Fibroblast of the conjunctiva (primary cell): ENCODE data around the gene JMJD8.
A peak's percentile ranks its signal among the peaks of the same experiment; 100 is the strongest.

ENCODE experiments used
- DNase-seq: peaks from one replicate; pipeline ENCODE4 v3.0.0-alpha.2; 2010; ENCODE audit warnings: low read depth

JMJD8 gene, protein sequence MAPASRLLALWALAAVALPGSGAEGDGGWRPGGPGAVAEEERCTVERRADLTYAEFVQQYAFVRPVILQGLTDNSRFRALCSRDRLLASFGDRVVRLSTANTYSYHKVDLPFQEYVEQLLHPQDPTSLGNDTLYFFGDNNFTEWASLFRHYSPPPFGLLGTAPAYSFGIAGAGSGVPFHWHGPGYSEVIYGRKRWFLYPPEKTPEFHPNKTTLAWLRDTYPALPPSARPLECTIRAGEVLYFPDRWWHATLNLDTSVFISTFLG

DNA sequence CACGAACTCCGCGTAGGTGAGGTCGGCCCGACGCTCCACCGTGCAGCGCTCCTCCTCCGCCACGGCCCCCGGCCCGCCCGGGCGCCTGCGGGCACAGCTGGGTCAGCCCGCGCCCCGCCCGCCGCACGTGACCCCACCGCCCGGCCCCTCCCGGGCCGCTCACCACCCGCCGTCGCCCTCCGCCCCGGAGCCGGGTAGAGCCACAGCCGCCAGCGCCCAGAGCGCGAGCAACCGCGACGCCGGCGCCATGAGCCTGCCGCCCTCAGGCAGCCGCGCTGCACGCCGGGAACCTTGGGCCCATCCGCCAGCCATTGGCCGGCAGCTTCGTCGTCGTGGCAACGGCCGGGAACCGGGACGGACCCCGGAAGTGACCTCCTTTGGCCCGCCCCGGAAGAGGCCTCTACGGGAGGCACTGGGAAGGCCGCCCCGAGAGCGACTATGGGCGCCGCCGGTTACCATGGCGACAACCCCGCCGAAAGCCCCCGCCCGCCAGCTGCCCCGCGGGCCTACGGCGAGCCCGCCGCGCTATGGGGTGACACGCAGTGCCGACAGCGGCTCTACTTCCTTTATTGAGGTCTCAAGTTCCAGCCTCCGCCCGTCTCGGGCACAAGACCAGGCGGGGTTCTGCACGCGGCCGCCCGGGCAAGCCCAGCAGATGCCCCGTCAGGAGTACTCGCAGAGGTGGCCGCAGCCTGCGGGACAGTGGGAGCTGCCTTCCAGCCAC, at the start of gene JMJD8:
JMJD8 (minus strand) TSS at position 264 of the 724 bp plus-strand sequence; CDS start at position 249, 15 bp downstream.
- peak; percentile 90 for DNase-seq

DNA sequence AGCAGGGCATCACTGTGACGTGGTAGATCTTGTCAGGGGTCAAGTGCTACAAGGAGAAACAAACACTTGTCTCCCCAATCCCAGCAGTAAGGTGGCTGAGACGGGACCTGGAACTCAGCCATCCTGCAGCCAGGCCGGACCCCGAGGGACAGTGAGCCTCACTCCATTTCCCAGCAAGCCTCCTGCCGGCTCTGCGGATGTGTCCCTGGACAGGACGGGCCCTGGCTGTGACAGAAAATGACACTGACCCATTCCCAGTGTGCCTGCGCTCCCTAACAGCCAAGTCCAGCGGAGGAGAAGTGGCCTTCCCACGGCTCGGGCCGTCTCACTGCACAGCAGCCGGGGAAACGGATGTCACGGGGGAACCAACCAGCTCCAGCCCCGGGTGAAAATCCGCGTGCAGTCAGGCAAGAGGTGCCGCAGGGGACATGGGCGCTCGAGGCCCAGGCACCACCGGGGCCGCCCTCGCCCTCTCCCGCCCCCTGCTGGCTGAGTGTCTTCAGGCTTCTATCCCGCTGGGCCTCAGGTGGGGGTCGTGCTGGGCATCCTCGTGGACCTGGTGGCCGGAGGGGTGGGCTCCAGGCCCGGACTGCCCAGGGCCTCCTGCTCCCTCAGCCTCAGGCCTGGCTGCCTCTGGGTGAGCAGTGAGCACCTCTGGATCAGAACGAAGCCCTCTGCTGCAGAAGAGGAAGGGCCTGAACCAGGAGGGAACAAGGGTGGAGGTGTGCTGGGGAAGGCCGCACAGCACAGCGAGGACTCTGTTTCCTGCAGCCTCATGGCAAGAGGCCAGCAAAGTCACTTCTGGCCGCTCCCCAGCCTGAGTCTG, 49.5 kb upstream of the JMJD8 start:
- no peak for DNase-seq

DNA sequence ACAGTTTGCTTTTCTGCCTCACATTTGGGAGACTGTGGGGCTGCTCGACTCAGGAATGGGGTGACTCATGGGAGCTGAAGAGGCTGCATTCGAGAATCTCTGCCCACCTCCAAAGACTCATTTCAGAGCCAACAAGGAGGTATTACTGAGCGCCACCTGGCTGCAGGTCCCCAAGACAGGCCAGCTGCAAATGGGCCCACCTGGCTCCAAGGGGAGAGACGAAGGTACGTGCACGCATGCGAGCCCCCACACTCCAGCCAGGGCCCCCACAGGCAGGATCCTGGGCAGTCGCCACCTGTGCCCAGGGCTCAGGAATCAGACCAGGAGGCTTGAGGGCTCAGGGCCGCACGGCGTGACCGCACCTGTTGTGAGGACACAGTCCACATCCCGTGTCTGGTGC, 48.8 kb upstream of the JMJD8 start:
- no peak for DNase-seq

DNA sequence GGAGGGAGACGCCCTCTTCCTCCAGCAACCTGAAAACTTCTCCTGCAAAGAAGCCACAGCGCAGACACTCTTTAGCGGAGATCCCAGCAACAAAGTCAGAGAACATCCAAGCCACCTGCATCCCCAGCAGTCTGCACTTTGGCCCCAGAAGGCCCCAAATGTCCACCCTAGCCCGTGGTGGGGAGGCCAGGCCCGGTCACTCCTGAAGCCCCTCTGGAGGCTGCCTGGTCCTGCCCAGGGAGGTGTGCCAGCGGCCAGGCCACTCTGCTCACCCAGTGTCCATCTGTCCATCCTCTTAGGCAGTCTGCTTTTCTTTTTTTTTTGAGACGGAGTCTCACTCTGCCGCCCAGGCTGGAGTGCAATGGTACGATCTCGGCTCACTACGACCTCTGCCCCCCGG, 48.2 kb upstream of the JMJD8 start:
- no peak for DNase-seq

DNA sequence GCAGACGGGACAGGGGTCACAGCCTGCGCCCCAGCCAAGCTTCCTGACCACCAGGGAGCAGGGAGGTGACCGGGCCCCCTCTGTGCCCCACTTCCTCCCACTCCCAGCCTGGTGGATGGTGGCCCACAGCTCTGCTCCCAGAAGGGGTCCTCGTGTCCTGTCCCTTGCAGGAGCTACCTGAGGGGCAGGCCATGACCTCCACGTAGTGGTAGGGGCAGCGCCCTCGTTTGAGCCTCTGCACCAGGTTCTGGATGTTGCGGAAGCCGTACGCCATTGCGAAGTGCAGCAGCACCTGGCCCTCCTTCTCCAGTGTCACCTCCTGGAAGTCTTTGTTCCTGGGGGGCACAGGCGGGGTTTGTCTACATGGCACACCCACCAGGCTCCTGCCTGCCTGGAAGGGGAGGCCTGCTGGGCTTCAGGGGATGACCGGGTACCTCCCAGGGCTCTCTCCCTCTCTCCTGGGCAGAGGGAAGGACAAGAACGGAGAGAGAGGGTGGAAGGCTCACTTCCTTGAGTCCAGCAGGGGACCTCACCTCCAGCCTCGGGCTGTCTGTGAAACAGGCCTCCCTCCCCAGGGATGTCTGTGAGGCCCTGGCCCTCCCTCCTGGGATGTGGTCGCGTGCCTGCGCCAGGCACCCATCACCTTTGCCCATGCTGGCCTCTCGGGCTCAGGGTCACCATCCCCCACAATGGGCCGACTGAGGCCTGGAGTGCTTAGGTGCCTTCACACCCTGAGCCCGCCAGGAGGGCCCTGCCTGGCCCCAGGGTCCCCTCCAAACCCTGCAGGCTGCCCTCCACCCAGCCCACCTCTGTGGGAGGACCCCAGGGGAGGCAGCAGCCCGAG, 46.8 kb upstream of the JMJD8 start:
- no peak for DNase-seq

DNA sequence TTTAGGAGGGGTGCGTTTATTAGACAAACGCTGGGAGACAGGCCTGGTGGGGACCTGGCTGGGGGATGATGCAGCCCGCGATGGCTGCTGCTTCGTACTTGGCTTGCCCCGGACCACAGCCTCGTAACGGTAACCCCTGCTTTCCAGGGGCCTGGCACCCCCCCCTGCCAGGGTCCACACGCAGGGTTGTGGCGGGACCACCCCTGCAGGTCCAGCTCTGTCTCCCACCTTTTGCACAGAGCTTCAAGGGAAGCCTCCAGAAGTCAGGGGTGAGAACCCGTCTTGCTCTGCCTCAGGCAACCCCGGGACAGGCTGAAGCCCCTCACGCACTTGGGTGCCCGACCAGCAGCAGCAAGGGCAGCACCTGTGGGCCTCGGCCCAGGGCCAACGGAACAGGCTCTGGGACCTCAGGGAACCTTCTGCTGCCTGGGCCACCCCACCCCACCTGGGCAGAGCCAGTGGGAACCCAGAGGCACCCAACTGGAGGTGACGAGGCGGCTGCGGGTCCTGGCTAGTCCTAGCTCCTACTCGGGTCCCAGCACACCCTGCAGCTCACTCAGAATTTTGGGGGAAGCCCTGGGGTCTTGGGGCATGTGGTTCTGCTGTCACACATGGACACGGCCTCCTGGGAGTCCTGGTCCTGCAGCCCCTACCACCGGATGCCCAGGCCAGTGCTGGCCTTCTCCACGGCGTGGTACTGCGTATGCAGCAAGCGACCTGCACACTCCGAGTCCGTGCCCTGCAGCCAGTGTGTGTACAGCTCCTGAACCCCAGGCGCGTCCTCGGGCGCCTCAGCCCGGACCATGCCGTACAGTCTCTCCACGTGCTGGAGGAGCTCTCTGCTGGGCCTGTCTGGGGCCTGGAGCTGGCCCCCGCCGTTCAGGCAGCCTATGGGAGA, 45.9 kb upstream of the JMJD8 start:
- DNase-seq = no peak

DNA sequence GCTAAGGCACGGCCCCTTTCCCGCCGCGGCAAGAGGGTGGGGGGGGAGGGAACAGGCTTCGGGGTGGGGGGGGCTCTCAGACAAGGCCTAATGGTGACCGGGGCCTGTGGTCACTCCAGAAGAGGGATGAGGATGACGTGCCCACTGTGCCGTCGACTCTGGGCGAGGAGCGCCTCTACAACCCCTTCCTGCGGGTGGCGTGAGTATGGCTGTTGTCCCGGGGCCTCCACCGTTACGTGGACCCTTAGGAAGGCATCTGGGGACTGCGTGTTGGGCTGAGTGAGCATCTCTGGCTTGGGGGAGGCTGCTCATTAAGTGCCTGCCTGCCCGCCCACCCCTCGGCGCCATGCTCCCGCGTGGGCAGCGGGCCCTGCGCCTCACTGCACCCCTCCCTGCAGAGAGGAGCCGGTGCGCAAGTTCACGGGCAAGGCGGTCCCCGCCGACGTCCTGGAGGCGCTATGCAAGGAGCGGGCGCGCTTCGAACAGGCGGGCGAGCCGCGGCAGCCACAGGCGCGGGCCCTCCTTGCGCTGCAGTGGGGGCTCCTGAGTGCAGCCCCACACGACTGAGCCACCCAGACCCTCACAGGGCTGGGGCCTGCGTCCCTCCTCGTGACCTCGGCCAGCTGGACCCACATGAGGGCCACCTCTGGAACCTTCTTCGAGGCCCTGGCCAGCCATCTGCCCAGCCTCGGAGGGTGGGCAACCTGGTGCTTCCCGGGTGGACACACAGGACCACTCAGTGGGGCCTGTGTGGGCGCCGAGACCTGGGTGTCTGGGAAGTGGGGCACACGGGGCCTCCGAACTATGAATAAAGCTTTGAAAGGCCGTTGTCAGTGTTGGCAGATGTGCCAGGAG, 45.0 kb upstream of the JMJD8 start:
- no peak for DNase-seq

DNA sequence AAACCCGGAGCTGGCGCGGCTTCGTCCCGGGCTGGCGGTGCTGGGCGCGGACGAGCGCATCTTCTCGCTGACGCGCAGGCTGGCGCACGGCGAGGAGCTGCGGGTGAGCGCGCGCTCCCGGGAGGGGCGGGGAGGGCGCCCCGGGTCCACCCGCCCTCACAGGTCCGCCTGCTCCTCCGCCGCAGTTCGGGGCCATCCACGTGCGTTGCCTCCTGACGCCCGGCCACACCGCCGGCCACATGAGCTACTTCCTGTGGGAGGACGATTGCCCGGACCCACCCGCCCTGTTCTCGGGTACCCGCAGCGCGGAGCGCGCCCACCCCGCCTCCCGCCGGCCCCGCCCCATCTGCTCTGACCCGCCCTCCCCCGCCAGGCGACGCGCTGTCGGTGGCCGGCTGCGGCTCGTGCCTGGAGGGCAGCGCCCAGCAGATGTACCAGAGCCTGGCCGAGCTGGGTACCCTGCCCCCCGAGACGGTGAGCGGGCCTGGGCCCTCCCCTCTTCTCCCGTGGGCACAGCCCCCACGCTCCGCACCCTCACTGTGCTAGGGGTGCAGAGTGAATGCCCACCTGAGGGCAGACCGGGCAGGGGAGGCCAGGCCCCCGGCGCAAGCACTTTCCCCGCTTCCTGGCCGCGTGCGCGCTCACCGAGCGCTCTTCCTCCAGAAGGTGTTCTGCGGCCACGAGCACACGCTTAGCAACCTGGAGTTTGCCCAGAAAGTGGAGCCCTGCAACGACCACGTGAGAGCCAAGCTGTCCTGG, 44.2 kb upstream of the JMJD8 start:
- no peak for DNase-seq

DNA sequence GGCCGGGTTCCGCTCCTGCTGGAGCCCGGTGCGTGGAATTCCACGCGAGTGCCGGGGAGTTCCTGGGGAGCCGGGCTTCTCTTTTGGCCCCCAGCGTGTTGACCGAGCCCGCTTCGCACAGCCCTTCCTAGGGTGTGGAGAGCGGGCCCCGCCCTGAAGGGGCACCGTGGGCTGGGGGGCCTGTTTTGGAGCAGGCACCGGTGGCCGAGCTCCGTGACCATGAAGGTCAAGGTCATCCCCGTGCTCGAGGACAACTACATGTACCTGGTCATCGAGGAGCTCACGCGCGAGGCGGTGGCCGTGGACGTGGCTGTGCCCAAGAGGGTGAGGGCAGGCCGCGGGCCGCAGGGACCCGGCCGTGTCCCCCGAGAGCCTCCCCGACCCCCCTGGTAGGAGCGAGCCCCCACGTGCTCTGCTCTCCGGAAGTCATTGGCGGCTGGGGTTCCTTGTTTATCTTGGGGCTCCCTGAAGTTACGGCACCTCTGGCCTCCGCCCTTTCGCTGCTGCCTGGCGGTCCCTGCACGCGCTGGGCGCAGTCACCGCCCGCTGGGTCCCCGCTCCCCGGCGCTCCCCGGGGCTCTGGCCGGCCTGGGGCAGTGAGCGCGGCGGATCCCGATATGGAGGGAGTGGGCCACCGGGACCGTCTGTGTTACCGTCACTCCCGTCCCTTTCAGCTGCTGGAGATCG, 43.3 kb upstream of the JMJD8 start:
- DNase-seq = no peak

DNA sequence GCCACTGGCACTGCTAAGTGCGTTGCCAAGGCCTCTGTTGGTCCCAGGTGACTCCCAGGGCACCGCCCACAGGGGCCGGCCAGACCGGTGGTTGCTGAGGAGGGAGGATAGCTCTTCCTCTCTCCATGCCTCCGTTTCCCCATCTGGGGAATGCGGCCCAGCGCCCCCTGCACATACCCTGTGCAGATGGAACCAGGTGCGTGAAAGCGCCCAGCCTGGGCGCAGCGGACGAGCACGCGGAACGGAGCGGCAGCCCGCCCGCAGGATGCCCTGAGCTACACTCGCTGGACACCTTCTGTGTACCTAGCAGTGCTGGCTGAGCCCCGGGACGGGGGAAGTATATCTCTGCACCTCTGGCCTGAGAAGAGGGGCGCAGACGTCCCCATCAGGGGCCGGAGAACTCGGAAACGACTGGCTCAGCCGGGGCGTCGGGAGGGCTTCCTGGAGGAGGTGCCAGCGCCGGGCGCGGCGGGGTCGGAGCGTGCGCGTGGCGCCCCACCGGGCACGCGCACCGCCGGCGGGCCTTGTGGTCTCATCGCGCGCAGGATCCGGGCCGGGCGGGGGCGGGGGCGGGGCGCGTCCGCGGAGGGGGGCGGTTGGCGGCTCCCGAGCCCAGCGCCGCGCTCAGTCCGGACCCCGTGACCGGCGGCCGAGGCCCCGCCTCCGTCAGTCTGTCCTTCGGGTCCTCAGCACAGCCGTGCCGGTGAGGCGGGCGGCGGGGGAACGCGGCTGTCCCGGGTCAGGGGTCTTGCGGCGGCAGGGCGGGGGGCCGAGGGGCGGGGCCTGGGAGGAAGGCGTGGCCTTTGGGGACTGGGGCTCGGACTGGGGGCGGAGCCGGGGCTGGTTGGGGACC, 42.5 kb upstream of the JMJD8 start, which contains the start of the genes CCDC78 and HAGHL:
CCDC78 (minus strand) TSS at position 6 of the 853 bp plus-strand sequence. CDS start 76 bp downstream, outside the sequence.
HAGHL (plus strand) TSS at position 669 of the 853 bp plus-strand sequence. CDS start 404 bp downstream, outside the sequence.
- DNase-seq = no peak

DNA sequence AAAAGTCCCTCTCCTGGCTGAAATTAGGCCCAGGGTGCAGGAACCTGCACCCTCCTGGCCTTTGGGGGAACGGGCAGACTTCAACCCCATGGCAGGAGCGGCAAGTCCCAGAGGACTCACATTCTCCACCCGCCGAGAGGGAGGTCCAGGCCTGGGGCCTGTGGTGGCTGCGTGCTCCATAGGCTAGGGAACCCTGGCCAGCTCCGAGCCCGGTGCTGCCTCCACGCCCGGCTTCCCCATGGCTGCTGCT, 42.0 kb upstream of the JMJD8 start:
- no peak for DNase-seq

DNA sequence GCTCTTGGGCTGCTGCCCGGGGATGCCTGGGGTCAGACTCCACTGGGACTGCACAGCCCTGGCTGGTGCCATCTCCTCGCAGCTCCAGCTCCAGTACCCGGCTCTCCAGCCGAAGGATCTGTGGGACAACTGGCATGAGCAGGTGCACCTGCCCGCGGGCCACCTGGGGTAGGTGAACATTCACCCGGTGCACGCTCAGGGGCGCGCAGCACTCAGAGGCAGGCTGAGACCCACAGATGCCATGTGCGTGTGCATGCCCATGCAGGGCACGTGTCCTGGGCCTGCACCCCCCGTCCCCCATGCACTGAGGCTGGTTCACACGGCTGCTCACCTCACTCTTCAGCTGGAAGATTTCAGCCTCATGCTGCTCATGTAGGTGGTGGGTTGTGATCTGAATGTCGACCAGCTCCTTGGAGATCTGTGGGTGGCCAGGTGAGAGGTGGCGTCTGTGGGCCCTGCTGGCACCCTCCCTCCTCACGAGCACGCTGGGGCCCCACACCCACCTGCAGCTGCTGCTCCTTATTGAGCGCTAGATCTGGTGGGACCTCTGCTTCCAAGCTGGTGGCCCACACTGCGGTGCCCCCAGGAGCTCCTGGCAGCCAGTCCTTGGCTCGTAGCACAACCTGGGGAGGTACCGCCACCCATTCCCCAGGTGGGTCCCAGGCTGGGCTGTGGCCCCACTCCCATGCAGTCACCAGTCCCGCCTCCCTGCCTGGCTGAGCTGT, 41.5 kb upstream of the JMJD8 start:
- no peak for DNase-seq

DNA sequence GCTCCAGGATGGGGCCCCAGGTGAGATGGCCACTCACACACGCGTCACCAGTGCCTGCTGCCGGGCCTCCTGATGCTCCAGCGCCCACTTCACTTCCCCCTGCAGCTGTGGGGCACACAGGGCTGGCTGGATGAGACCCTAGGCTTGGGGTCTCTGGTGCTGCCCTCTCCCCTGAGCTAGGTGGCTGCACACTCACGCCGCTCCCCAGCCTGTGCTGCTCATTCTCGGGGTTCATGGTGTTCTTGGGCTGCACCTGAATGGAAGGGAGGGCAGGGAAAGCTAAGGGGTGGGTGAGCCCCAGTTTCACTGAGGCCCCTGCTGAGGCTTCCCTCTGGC, 40.9 kb upstream of the JMJD8 start:
- DNase-seq = no peak

DNA sequence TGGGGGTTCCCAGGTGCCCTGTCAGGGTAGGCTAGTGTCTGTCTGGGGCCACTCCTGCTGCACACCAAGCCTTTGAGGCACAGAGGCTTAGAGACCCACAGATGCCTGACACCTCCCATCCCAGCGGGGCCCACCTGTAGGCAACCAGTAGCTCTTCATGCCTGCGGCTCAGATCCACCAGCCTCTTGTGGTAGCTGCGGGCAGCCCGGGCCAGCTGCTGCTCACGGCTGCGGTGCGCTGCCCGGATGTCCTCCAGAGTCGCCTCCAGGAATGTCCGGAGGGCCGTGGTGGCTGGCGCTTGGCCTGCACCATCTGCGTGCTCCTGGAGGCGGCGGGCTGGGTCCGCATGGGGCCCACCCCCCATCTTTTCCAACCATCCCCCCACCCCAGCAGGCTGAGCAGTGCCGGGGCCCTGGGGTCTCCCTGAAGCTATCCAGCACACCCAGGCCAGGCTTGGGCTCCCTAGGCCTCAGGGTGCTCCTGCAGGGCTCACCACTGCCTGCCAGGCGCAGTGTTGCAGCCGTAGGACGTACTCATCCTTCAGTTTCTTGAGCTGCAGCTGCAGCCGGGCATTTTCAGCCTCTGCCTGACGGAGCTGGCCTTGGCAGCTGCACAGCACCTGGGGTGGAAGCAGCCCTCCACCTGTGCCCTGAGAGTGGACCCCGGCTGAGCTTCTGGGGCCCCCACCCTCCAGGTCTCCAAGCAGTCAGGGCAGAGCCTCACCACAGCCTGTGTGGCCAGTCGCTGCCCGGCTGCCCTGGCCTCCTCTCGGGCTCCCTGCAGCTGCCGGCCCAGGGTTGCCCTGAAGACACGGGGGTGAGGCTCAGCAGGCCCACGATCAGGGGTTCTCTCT, 40.3 kb upstream of the JMJD8 start:
- no peak for DNase-seq

DNA sequence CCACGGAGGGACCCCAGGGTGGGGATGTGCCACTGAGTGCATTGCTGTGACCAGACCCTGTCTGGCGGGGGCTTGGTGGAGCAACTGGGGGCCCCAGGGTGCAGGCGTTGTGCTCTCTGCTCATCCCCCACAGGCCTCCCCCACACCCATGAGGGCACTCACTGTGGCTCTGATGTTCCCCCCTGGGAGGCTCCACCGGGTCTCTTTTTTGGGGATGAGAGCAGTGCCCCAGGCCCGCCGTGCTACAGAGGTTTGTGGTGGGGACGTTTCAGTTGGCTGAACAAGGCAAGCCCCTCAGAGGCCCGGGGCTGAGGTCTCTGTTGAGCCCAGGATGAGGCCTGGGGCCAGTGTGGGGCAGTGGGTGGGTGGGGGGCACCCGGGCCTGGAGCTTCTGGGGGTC, 39.6 kb upstream of the JMJD8 start:
- no peak for DNase-seq
